SU-DHL-6 (cell line): ENCODE measurements around the gene IFITM5.

Source experiments
- H2AFZ ChIP-seq: fragments of 200-600 bp; sonication (generic); 2 replicates; pipeline ENCODE4 v1.6.1; 2014; ENCODE audit warnings: low read depth, mild to moderate bottlenecking, moderate library complexity, mixed read lengths, antibody characterized with exemption, low read length; ENCODE audit not compliant: severe bottlenecking
- H3F3A ChIP-seq: fragments of 200-600 bp; shearing (Covaris generic); 2 replicates; pipeline ENCODE4 v1.6.0; 2016; ENCODE audit warnings: antibody characterized with exemption, mild to moderate bottlenecking; ENCODE audit not compliant: insufficient read depth
- H3K27ac ChIP-seq: fragments of 200-600 bp; sonication (generic); 2 replicates; pipeline ENCODE4 v1.5.1; 2016; ENCODE audit warnings: low read depth, mild to moderate bottlenecking, low read length, moderate library complexity, mixed read lengths
- H3K27me3 ChIP-seq: fragments of 200-600 bp; sonication (generic), shearing (Covaris generic); 2 replicates; pipeline ENCODE4 v1.6.0; 2014; ENCODE audit warnings: mild to moderate bottlenecking, low read length
- H3K36me3 ChIP-seq: fragments of 200-600 bp; sonication (generic); 2 replicates; pipeline ENCODE4 v1.6.1; 2014; ENCODE audit warnings: mild to moderate bottlenecking, low read length, mixed read lengths
- H3K4me2 ChIP-seq: fragments of 300-600, 200-600 bp; shearing (Covaris generic), sonication (generic); 2 replicates; pipeline ENCODE4 v1.6.0; 2014; ENCODE audit warnings: low read length, low read depth, mild to moderate bottlenecking; ENCODE audit not compliant: poor library complexity, severe bottlenecking
- H3K4me3 ChIP-seq: fragments of 200-600 bp; sonication (generic); 2 replicates; pipeline ENCODE4 v1.5.1; 2014; ENCODE audit warnings: antibody characterized with exemption, low read length, mild to moderate bottlenecking, mixed read lengths; ENCODE audit not compliant: insufficient read depth, poor library complexity, severe bottlenecking
- H3K79me2 ChIP-seq: fragments of 200-600 bp; sonication (generic); 2 replicates; pipeline ENCODE4 v1.6.1; 2014; ENCODE audit warnings: mild to moderate bottlenecking, low read length, moderate library complexity; ENCODE audit not compliant: insufficient read depth
- H3K9ac ChIP-seq: fragments of 200-600 bp; sonication (generic); 2 replicates; pipeline ENCODE4 v1.7.0; 2014; ENCODE audit warnings: mild to moderate bottlenecking, low read length
- H3K9me2 ChIP-seq: fragments of 200-600 bp; sonication (generic); replicated peaks from 2 replicates; pipeline ENCODE4 v1.6.1; 2014; ENCODE audit warnings: low read length; ENCODE audit not compliant: insufficient read depth
- H3K9me3 ChIP-seq: fragments of 200-600 bp; sonication (generic); 2 replicates; pipeline ENCODE4 v1.6.1; 2014; ENCODE audit warnings: low read length, mixed read lengths; ENCODE audit not compliant: insufficient read depth
- H4K20me1 ChIP-seq: fragments of 200-600 bp; sonication (generic); 2 replicates; pipeline ENCODE4 v1.6.1; 2014; ENCODE audit warnings: low read depth, mild to moderate bottlenecking, antibody characterized with exemption, low read length, moderate library complexity, mixed read lengths
- CTCF ChIP-seq: fragments of 200-600 bp; sonication (generic); IDR thresholded peaks from one replicate; pipeline ENCODE4 v1.5.1; 2017; ENCODE audit warnings: antibody characterized with exemption, mild to moderate bottlenecking, low read length, moderate library complexity; ENCODE audit not compliant: insufficient read depth, poor library complexity, severe bottlenecking
- EZH2phosphoT487 ChIP-seq: fragments of 200-600 bp; sonication (generic), shearing (Covaris generic); conservative IDR thresholded peaks from 2 replicates; pipeline ENCODE4 v1.6.1; 2018; ENCODE audit warnings: mild to moderate bottlenecking, antibody characterized with exemption, low read length, moderate library complexity, mixed read lengths

IFITM5 gene

GRCh38 chr11:272931-273198, 26.5 kb downstream of the IFITM5 start:
- no peaks in the 10 kb centered on the region for H3K27me3 ChIP-seq
- no peak overlapping the region for H2AFZ ChIP-seq
- no peaks in the 10 kb centered on the region for H3K9me3 ChIP-seq
- no peaks in the 10 kb centered on the region for H3K79me2 ChIP-seq
- no peak overlapping the region for H3K9ac ChIP-seq
- no peaks in the 10 kb centered on the region for H4K20me1 ChIP-seq
- H3F3A ChIP-seq, result peaks cover 20% of the 10 kb centered on the region
- H3K4me2 ChIP-seq, result no peak overlapping the region
- H3K36me3 ChIP-seq, result no peaks in the 10 kb centered on the region
- H3K4me3 ChIP-seq, result no peak overlapping the region
- no peak for TF ChIP-seq CTCF
- no peak for TF ChIP-seq EZH2phosphoT487
- no peak overlapping the region for H3K27ac ChIP-seq
- H3K9me2 ChIP-seq, result no peaks in the 10 kb centered on the region

- Histone ChIP-seq H3K9ac (no peak overlapping the region), H3K36me3 (no peaks in the 10 kb centered on the region), H3K4me3 (no peak overlapping the region), H3K9me2 (no peaks in the 10 kb centered on the region), H3K27me3 (no peaks in the 10 kb centered on the region), H3K9me3 (no peaks in the 10 kb centered on the region), H3K79me2 (no peaks in the 10 kb centered on the region), H3F3A (peaks cover 24% of the 10 kb centered on the region), H3K4me2 (no peak overlapping the region), H4K20me1 (no peaks in the 10 kb centered on the region), H3K27ac (no peak overlapping the region), H2AFZ (no peak overlapping the region)
- TF ChIP-seq CTCF, result no peak
- TF ChIP-seq EZH2phosphoT487, result no peak
These were observed 27.0 kb downstream of the IFITM5 start for GRCh38 chr11:272195-272930.

- TF ChIP-seq EZH2phosphoT487 (no peak), CTCF (no peak)
- Histone ChIP-seq H3K4me3 (no peak overlapping the region), H3K27me3 (no peaks in the 10 kb centered on the region), H3K9me3 (no peaks in the 10 kb centered on the region), H3K36me3 (no peaks in the 10 kb centered on the region), H3F3A (peaks cover 32% of the 10 kb centered on the region), H3K9ac (no peak overlapping the region), H2AFZ (no peak overlapping the region), H3K79me2 (no peaks in the 10 kb centered on the region), H3K27ac (no peak overlapping the region), H3K9me2 (no peaks in the 10 kb centered on the region), H3K4me2 (no peak overlapping the region), H4K20me1 (no peaks in the 10 kb centered on the region)
These were observed 28.0 kb downstream of the IFITM5 start for GRCh38 chr11:271319-271715.
